Activated CD8-positive, alpha-beta memory T cell treated with anti-CD3 and anti-CD28 coated beads, Interleukin-2, amount 10 ng/mL, durations not matched to agents 7 days and 5 days (primary cell): ENCODE measurements around the gene ADM5. TPM values are rescaled to one million over a fixed set of nuclear protein-coding genes. Genes with fewer than 3 reads are reported as not detected.

ENCODE experiments used
- ATAC-seq: fragments of 150-1000 bp; cut with Tn5 transposase; one replicate; pipeline ENCODE4 v1.10.0; 2021; ENCODE audit warnings: moderate library complexity
- CTCF ChIA-PET: fragments of 350-600 bp; sonication (Branson Sonifier 250); formaldehyde crosslinking; loops from one replicate; lab custom pipeline; 2021; ENCODE audit warnings: antibody characterized with exemption; lab: Charles Lee
- DNase-seq: peaks from one replicate; pipeline ENCODE4 v3.0.0-alpha.2; 2020
- H3K27ac Mint-ChIP-seq: one replicate; pipeline ENCODE4 v1.8.0; 2021; ENCODE audit warnings: mild to moderate bottlenecking, mixed read lengths
- H3K27me3 Mint-ChIP-seq: one replicate; pipeline ENCODE4 v1.8.0; 2021; ENCODE audit warnings: mixed read lengths
- H3K36me3 Mint-ChIP-seq: one replicate; pipeline ENCODE4 v1.8.0; 2021; ENCODE audit warnings: mild to moderate bottlenecking, mixed read lengths
- H3K4me1 Mint-ChIP-seq: one replicate; pipeline ENCODE4 v1.8.0; 2021; ENCODE audit warnings: mixed read lengths
- H3K4me3 Mint-ChIP-seq: one replicate; pipeline ENCODE4 v1.8.0; 2021; ENCODE audit warnings: mild to moderate bottlenecking, moderate library complexity, mixed read lengths
- H3K9me3 Mint-ChIP-seq: one replicate; pipeline ENCODE4 v1.8.0; 2022; ENCODE audit warnings: low read depth, mixed read lengths
- microRNA-seq: library from miRNA; unstranded; fragments of <30 nt; microRNA quantifications from one replicate; pipeline ENCODE4 v1.2.0, GENCODE V29; 2022
- total RNA-seq, 2 experiments: library from RNA; stranded (reverse); gene quantifications; one replicate each; pipeline ENCODE4 v1.2.3, GENCODE V29; 2021

ADM5 gene
- total RNA-seq, 2 experiments from 2014 or later = 2.7 to 3.5 TPM

DNA sequence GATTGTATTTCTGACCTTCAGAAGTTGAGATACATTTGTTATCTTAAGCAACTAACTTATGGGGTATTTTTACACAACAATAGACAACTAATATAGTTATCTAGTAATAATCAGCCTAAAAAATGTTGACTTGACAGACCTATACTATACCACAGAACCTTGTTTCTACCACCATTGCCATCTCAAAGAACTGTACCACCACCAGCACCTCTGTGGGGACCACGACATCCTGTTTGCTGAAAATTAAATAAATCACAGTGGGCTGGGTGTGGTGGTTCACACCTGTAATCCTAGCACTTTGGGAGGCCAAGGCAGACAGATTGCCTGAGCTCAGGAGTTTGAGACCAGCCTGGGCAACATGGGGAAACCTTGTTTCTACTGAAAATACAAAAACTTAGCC lies 49.7 kb downstream of the ADM5 start:
- Mint-ChIP-seq H3K4me1 (peaks cover 6% of the 10 kb centered on the region), H3K9me3 (no peaks in the 10 kb centered on the region), H3K27ac (no peak overlapping the region), H3K36me3 (no peaks in the 10 kb centered on the region), H3K27me3 (peaks cover 5% of the 10 kb centered on the region), H3K4me3 (no peak overlapping the region)
- ATAC-seq = no peak
- no peak for DNase-seq
- CTCF ChIA-PET = no interaction called here

DNA sequence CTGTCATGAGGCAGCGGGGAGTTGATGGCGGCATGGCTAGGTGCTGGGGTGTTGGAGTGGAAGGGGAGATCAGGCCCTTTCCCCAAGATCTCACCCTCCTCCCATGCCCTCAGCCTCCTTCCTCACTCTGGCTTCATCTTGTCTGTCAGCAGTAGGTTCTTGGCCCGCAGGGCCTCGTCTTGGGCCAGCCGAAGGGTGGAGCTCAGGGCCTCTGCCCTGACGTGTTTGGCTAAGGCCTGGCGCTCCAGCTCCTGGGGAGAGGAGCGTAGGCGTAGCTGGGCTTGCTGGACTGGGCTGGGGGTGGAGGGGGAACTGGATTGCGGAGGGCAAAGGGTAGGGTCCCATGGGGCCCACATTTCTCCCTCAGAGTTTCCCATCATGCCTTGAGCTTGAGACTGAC lies 50.5 kb downstream of the ADM5 start:
- peaks cover 6% of the 10 kb centered on the region for H3K4me1 Mint-ChIP-seq
- H3K9me3 Mint-ChIP-seq = no peaks in the 10 kb centered on the region
- H3K27ac Mint-ChIP-seq = no peak overlapping the region
- CTCF ChIA-PET = no interaction called here
- DNase-seq (no peak), ATAC-seq (no peak)
- no peaks in the 10 kb centered on the region for H3K36me3 Mint-ChIP-seq
- H3K4me3 Mint-ChIP-seq = no peak overlapping the region
- H3K27me3 Mint-ChIP-seq = peaks cover 5% of the 10 kb centered on the region

Small RNAs within 50 kb of the gene (microRNA-seq; reads per million reads assigned to microRNA genes)
- gene MIR5088 = not detected

Other genes starting within 250 kb of the ADM5 start
- under 1 TPM; 0.19 to 0.55 TPM for gene SLC17A7, start 248.1 kb upstream of the ADM5 start, total RNA-seq
- gene PIH1D1, start 237.8 kb upstream of the ADM5 start, total RNA-seq = 100 to 1,000 TPM; 148 to 158 TPM
- 10 to 100 TPM; 37.2 to 45.2 TPM for gene ALDH16A1, start 236.4 kb upstream of the ADM5 start, total RNA-seq
- 100 to 1,000 TPM; 112 to 151 TPM for gene FLT3LG, start 215.4 kb upstream of the ADM5 start, total RNA-seq
- gene RPL13A, start 202.0 kb upstream of the ADM5 start, total RNA-seq = 1,000 to 10,000 TPM; 2,143 to 2,523 TPM
- 1,000 to 10,000 TPM; 1,876 to 2,018 TPM for gene RPS11, start 193.2 kb upstream of the ADM5 start, total RNA-seq
- 1 to 10 TPM; 2.1 to 7.9 TPM for gene FCGRT, start 176.9 kb upstream of the ADM5 start, total RNA-seq
- gene RCN3, start 161.6 kb upstream of the ADM5 start, total RNA-seq = under 1 TPM; 0.19 to 0.53 TPM
- 10 to 100 TPM; 77.3 to 96.1 TPM for gene NOSIP, start 109.0 kb upstream of the ADM5 start, total RNA-seq
- gene PRRG2, start 108.3 kb upstream of the ADM5 start, total RNA-seq = 1 to 10 TPM in 1 of 2 experiments, under 1 TPM in 1; 0.49 to 2.4 TPM
- gene PRR12, start 98.4 kb upstream of the ADM5 start, total RNA-seq = 10 to 100 TPM; 34.8 to 46.5 TPM
- 1 to 10 TPM; 6.6 to 9.6 TPM for gene RRAS, start 49.5 kb upstream of the ADM5 start, total RNA-seq
- gene SCAF1, start 47.4 kb upstream of the ADM5 start, total RNA-seq = 10 to 100 TPM; 78.8 to 79.3 TPM
- gene IRF3, start 23.7 kb upstream of the ADM5 start, total RNA-seq = 100 to 1,000 TPM; 159 to 170 TPM
- gene BCL2L12, start 23.7 kb upstream of the ADM5 start, total RNA-seq = 10 to 100 TPM; 90.6 to 94.5 TPM
- 100 to 1,000 TPM; 145 to 257 TPM for gene PRMT1, start 12.3 kb upstream of the ADM5 start, total RNA-seq
- 1 to 10 TPM; 1.6 TPM for gene CPT1C, start 1.5 kb downstream of the ADM5 start, total RNA-seq
- 1 to 10 TPM in 1 of 2 experiments, under 1 TPM in 1; 0.47 to 1.3 TPM for gene TSKS, start 73.7 kb downstream of the ADM5 start, total RNA-seq
- gene AP2A1, start 77.4 kb downstream of the ADM5 start, total RNA-seq = 100 to 1,000 TPM in 1 of 2 experiments, 10 to 100 TPM in 1; 85.3 to 102 TPM
- 10 to 100 TPM; 20.1 to 23.0 TPM for gene FUZ, start 123.7 kb downstream of the ADM5 start, total RNA-seq
- 10 to 100 TPM; 57.5 to 70.5 TPM for gene MED25, start 128.7 kb downstream of the ADM5 start, total RNA-seq
- gene PTOV1, start 161.6 kb downstream of the ADM5 start, total RNA-seq = 10 to 100 TPM; 78.2 to 79.4 TPM
- 100 to 1,000 TPM; 130 to 133 TPM for gene PNKP, start 178.0 kb downstream of the ADM5 start, total RNA-seq
- 10 to 100 TPM; 13.4 to 21.2 TPM for gene AKT1S1, start 187.8 kb downstream of the ADM5 start, total RNA-seq
- 10 to 100 TPM; 26.2 to 39.3 TPM for gene TBC1D17, start 188.1 kb downstream of the ADM5 start, total RNA-seq
- 10 to 100 TPM in 1 of 2 experiments, 1 to 10 TPM in 1; 1.7 to 12.3 TPM for gene IL4I1, start 207.3 kb downstream of the ADM5 start, total RNA-seq
- 10 to 100 TPM in 1 of 2 experiments, 1 to 10 TPM in 1; 8.4 to 13.7 TPM for gene ATF5, start 239.6 kb downstream of the ADM5 start, total RNA-seq
- gene NUP62, start 239.9 kb downstream of the ADM5 start, total RNA-seq = 100 to 1,000 TPM; 128 to 192 TPM